Erythroblast (primary cell): Measurements from ENCODE around the gene PDLIM3.

ENCODE experiments used
- GATA1 ChIP-seq: IDR thresholded peaks from 2 replicates; pipeline ENCODE4 v1.6.1; 2011; ENCODE audit warnings: low read depth, mild to moderate bottlenecking, control low read depth, low read length, moderate library complexity
- POLR2A ChIP-seq: IDR thresholded peaks from 2 replicates; pipeline ENCODE4 v1.6.1; 2011; ENCODE audit warnings: mild to moderate bottlenecking, low read length

DNA sequence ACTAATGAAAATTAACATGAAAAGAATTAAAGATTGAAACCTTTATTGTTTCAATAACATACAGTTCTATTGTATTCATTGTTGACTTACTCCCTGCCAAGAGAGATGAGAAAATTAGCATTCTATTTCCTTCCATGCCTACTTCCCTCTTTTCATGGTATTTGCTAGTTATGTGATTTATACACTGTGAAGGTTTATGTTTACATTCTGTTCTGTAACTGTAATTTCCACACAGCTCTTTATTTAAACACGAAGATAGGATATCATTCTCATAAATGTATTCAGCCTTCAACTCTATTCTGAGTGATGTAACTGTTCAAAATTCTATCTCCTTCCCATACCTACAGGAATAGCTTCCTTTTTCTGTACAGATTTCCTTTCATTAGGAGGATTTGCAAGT, 70.4 kb downstream of the PDLIM3 start:
- TF ChIP-seq POLR2A (no peak), GATA1 (no peak)
